ENCODE measurements around the gene MUC22. TPM values are rescaled to one million over a fixed set of nuclear protein-coding genes. Genes with fewer than 3 reads are reported as not detected.
A peak's percentile ranks its signal among the peaks of the same experiment; 100 is the strongest.

The MUC22 gene
- total and polyA plus RNA-seq, 2 of the 4 experiments (the other 2 are of a cell fraction): 0.02 TPM; not detected in 1

- WGBS, 2 experiments (ENCODE audit: extremely low coverage in 2 of 2, insufficient read length in 1 of 2): 100% methylated on average over 1 of the region's 12 CpGs; no CpG with 5 or more reads in 1 of the 2 experiments
- peaks cover 2% of the 10 kb centered on the region; the same call in 1 of the 2 replicates for H3K9me3 ChIP-seq (ENCODE audit: control insufficient read depth, insufficient read depth, low read length)
- no peak overlapping the region for H2BK15ac ChIP-seq (ENCODE audit: low read depth, low read length)
- H3K9me1 ChIP-seq (ENCODE audit: insufficient read depth, low read length): peaks cover 9% of the 10 kb centered on the region; the same call in 1 of the 2 replicates
- H3K9ac ChIP-seq (ENCODE audit: low read depth, low read length): no peak overlapping the region
- in situ Hi-C loops (cut with MboI; ENCODE audit: low sequenced_read_pairs) (no loop called here), intact Hi-C loops (cut with micrococcal nuclease) (no loop called here), dilution Hi-C loops (cut with HindIII; ENCODE audit: low sequenced_read_pairs, unreplicated experiment) (no loop called here)
- no peak overlapping the region for H2BK20ac ChIP-seq (ENCODE audit: low read depth, low read length)
- no peak overlapping the region for H4K5ac ChIP-seq (ENCODE audit: low read depth, low read length)
- H2BK5ac ChIP-seq (ENCODE audit: low read depth, low read length, poor library complexity, severe bottlenecking): no peak overlapping the region
- H3K4me1 ChIP-seq (ENCODE audit: control insufficient read depth, insufficient read depth, low read length): peaks cover 8% of the 10 kb centered on the region
- no TSS peak for BruUV-seq (replicated peaks)
- H3K14ac ChIP-seq (replicated peaks; ENCODE audit: low read depth, low read length): no peak overlapping the region
- ChIA-PET POLR2A (ENCODE audit: unreplicated experiment) (no interaction called here), CTCF (interaction anchor here (1.8 kb wide), 1 partner anchor 126 kb away, joined by 5 read pairs; no protein-coding TSS in a partner anchor)
- no peak overlapping the region for H3K56ac ChIP-seq (ENCODE audit: extremely low read depth, insufficient read depth, low read length)
- no peak overlapping the region for H2AK5ac ChIP-seq (ENCODE audit: low read depth, low read length)
- no peak overlapping the region for H3K4ac ChIP-seq (ENCODE audit: low read depth, low read length)
- no peaks in the 10 kb centered on the region for H4K20me1 ChIP-seq (ENCODE audit: insufficient read depth, low read length)
- H3K4me3 ChIP-seq (ENCODE audit: insufficient read depth, low read depth, low read length): no peak overlapping the region
- no peak overlapping the region for H4K91ac ChIP-seq (ENCODE audit: insufficient read depth, low read depth, low read length)
- no peak overlapping the region for H3K27ac ChIP-seq (ENCODE audit: insufficient read depth, low read length)
- DNase-seq: no peak
- H2AFZ ChIP-seq (replicated peaks; ENCODE audit: low read length, poor library complexity): peak overlapping the region; percentile 25
- H3K79me1 ChIP-seq (ENCODE audit: low read depth in 1 of 2, low read length in 2 of 2): no peaks in the 10 kb centered on the region
- H2BK120ac ChIP-seq (ENCODE audit: low read depth, low read length): no peak overlapping the region
- ATAC-seq (ENCODE audit: low read depth): no peak
- no peaks in the 10 kb centered on the region for H3K36me3 ChIP-seq (ENCODE audit: control insufficient read depth, insufficient read depth, low read length)
- H3K23ac ChIP-seq (ENCODE audit: low read depth, low read length): no peak overlapping the region
- no peak overlapping the region for H3K18ac ChIP-seq (ENCODE audit: low read depth, low read length)
- TF ChIP-seq CHD1 (IDR thresholded peaks at IDR 0.05; ENCODE audit: low read depth, low read length) (no peak), FOS (IDR thresholded peaks at IDR 0.05; ENCODE audit: low read depth, low read length) (no peak), MXI1 (IDR thresholded peaks at IDR 0.05; ENCODE audit: borderline replicate concordance, low read depth, low read length) (no peak)
- TF ChIP-seq, protein P1, sequence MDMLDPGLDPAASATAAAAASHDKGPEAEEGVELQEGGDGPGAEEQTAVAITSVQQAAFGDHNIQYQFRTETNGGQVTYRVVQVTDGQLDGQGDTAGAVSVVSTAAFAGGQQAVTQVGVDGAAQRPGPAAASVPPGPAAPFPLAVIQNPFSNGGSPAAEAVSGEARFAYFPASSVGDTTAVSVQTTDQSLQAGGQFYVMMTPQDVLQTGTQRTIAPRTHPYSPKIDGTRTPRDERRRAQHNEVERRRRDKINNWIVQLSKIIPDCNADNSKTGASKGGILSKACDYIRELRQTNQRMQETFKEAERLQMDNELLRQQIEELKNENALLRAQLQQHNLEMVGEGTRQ (IDR thresholded peaks at IDR 0.05; ENCODE audit: low read depth, low read length): no peak
- no peak overlapping the region for H4K8ac ChIP-seq (ENCODE audit: low read depth in 2 of 2, low read length in 2 of 2)
- H3K27me3 ChIP-seq (ENCODE audit: control insufficient read depth, insufficient read depth, low read length): peaks cover 28% of the 10 kb centered on the region
- H3K4me2 ChIP-seq (ENCODE audit: low read depth, low read length): no peak overlapping the region
- H2AK9ac ChIP-seq (replicated peaks; ENCODE audit: low read depth, low read length, poor library complexity): no peak overlapping the region
These were observed 31.2 kb downstream of the MUC22 start for GRCh38 chr6:31041372-31041974.

All from IMR-90 (cell line).